ENCODE results near the gene COQ4.

The COQ4 gene

DNA sequence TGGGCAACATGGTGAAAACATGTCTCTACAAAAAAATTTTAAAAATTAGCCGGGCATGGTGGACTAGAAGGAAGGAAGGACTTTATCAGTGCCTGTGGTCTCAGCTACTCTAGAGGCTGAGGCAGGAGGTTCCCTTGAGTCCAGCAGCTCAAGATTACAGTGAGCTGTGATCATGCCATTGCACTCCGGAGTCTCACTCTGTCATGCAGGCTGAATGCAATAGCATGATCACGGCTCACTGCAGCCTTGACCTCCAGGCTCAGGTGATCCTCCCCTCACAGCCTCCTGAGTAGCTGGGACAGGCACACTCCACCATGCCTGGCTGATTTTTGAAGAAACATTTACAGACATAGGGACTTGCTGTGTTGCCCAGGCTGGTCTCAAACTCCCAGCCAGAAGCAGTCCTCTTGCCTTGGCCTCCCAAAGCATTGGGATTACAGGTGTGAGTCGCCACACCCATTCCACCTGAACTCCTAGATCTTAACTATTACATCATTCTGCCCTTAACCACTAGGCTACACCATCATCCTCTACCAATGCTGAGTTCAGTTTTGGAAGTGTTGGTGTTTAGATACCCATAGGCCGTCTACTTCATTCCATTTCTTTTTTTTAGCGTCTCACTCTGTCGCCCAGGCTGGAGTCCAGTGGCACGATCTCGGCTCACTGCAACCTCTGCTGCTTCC is 46.5 kb downstream of the COQ4 start:
- DNase-seq = no peak
- in situ Hi-C loops (cut with MboI; ENCODE audit: low pct_unique_long_range_greater_than_20kb, low sequenced_read_pairs) = no loop called here

DNA sequence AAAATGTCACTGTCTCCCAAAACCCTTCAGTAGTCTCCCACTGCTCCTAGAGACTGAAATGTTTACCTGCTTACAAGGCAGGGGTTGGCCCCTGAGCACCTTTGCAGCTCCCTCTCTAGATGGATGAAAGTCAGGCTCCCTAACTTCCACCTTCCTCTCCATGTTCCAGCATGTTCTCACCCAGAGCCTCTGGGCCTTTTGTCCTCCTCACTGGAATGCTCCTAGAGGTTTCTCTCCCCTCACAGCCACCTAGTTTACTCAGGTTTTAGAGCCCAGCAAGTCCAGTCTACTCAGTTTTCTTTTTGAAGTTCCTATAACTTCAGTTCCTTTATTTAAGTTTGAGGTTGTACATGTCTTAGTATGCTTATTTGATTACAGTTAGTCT is 47.7 kb downstream of the COQ4 start:
- in situ Hi-C loops (cut with MboI; ENCODE audit: low pct_unique_long_range_greater_than_20kb, low sequenced_read_pairs) = no loop called here
- DNase-seq = no peak

DNA sequence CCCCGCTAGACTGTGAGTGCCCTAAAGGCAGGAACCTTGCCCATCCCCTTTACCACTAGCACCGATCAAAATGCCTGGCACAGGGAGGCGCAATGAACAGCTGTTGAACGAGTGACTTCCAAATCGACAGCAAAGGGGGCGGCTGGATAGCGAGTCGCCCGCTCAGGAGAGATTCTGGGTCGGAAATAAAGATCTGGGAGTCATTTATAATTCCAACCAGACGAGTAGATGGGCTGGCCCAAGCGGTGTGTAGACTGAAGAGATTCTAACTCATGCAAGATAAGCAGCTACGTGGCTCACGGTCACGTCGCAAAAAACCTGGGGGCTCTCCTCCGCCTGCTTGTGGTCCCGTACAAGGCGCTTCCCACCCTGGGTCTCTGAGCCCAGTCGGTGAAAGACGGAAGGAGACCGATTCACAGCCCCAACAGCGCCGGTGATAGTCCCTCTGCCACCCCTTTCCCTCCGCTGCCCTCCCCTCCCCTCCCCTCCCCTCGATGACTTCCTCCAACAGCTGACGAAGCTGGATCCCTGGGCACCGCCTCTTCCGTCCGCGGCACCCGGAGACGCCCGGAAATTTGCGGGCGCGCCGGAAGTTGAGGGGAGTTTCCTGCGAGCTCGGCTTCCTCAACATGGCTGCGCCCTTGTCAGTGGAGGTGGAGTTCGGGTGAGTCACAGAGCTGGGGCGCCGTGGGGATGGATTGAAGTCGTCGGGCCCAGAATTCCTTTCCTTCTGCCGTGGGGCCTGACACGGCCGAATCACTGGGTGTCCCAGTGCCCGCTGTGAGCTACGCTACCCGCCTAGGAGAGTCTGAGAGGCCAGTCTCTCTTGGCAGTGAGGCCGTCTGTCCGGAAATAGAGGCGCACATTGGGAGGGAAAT is 48.4 kb downstream of the COQ4 start, which contains the start of gene URM1:
URM1 (plus strand) TSS at position 623 of the 878 bp plus-strand sequence; CDS start at position 630, 7 bp downstream.
- in situ Hi-C loops (cut with MboI; ENCODE audit: low pct_unique_long_range_greater_than_20kb, low sequenced_read_pairs) = no loop called here

DNA sequence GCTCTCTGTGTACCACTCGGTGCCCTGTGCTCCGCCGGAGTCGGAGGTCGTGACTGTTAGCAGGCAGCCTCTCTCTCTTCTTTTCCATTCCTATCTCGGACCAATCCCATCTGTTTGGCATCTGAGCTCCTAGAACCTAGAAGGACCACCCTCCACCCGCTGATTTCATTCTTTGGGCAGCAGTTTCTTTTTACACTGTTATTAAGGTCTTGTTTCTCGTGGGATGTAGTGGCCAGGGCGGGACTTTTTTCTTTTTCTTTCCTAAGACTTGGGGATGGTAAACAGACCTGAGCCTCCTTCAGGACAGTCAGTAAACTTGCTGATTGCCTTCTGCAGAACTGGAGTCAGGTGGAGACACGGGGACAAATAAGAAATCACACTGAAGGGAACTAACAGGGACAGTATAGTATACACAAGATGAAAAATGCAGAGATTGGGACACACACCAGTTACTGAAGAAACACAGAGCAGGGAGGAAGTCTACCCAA is 49.0 kb downstream of the COQ4 start:
- DNase-seq = peak; percentile 12
- in situ Hi-C loops (cut with MboI; ENCODE audit: low pct_unique_long_range_greater_than_20kb, low sequenced_read_pairs) = no loop called here

More for the DNA sequence above, 48.4 kb downstream of the COQ4 start, which contains the start of gene URM1:
- DNase-seq = peak; percentile 98

DNA sequence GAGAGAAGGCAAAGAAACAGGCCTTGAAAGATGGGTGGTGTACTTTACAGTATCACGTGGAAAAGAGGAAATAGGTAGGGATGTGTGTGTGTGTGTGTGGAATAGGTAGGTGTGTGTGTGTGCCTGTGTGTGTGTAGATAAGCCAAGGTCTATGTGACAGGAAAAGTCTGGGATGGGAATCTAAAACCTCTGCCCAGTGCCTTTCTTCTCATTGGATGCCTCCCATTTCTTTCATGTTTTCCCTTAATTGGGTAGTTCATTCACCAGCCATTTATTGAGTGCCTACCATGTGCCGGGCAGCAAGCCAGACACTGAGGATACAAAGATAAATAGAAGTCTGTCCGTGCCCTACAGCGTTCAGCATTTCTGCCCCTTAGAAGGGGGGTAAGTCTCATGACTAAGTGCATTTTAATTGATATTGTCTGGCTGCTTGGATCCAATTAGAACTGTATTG is 49.6 kb downstream of the COQ4 start:
- in situ Hi-C loops (cut with MboI; ENCODE audit: low pct_unique_long_range_greater_than_20kb, low sequenced_read_pairs) = no loop called here
- peak; percentile 55 for DNase-seq

DNA sequence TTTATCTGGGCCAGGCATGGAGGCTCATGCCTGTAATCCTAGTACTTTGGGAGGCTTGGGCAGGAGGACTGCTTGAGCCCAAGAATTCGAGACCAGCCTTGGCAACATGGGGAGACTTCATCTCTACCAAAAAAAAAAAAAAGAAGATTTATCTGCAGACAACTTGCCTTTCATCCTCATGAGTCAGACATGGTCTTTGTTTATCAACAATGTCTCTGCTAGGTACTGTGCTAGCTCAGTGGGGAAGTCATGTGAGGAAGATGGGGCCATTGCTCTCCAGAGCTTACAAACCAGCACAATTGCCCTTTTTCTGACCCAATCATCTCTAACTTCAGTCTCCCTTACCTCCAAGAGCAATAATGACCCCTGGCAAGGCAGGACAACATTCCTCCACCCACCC is 50.1 kb downstream of the COQ4 start:
- DNase-seq = no peak
- in situ Hi-C loops (cut with MboI; ENCODE audit: low pct_unique_long_range_greater_than_20kb, low sequenced_read_pairs) = no loop called here

DNA sequence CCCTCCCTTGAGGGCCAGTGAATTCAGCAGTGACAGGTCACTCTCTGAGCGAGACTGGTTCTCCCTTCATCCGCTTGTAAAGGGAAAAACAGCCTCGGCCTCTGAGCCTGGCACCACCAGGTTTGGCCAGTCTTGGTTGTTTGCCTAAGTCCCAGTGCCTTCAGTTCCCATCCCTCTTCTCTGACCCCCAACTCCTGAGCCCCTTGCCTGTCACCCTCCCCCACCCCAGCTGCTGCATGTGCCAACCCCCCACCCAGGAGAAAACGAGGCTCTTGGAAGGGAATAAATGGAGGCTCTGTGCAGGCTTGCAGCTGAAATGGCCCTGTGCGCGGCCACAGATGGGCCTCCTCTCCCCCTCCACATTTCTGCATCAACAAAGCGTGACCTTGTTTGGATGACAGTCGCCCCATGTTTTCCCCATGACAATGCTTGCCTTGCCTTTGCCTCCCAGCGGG is 51.6 kb downstream of the COQ4 start:
- no peak for DNase-seq
- in situ Hi-C loops (cut with MboI; ENCODE audit: low pct_unique_long_range_greater_than_20kb, low sequenced_read_pairs) = no loop called here

DNA sequence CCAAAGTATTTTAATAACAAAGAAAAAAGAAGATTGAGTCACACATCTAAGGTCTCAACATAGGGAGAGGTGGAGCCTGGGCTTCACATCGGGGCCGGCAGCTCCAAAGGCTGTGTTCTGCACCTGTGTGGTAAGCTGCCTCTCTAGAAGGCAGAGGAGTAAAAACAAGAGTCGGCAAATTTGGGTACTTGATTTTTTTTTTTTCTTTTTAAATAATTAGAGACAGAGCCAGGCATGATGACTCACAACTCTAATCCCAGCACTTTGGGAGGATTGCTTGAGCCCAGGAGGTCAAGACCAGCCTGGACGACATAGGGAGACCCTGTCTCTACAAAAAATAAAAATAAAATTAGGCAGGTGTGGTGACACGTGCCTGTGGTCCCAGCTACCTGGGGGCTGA is 53.2 kb downstream of the COQ4 start:
- no peak for DNase-seq
- in situ Hi-C loops (cut with MboI; ENCODE audit: low pct_unique_long_range_greater_than_20kb, low sequenced_read_pairs) = no loop called here

DNA sequence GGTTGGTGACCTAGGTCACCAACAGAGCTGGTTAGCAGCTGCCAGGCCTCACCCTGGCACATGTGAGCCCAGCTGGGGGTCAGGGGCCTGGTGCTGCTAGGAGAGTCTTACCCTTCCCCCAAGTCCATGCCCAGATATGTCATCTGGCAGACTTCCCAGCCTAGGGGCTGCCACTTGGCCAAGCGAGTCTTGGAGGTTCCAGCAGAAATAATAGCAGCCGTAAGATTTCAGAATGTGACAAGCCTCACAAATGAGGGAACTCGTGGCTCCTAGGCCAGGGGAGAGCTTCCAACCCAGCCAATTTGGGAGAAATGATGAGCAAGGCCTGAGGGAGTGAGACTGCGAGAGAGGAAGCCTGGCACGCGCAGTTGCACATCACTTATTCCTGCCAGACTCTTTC is 59.6 kb downstream of the COQ4 start:
- in situ Hi-C loops (cut with MboI; ENCODE audit: low pct_unique_long_range_greater_than_20kb, low sequenced_read_pairs) = no loop called here
- no peak for DNase-seq

DNA sequence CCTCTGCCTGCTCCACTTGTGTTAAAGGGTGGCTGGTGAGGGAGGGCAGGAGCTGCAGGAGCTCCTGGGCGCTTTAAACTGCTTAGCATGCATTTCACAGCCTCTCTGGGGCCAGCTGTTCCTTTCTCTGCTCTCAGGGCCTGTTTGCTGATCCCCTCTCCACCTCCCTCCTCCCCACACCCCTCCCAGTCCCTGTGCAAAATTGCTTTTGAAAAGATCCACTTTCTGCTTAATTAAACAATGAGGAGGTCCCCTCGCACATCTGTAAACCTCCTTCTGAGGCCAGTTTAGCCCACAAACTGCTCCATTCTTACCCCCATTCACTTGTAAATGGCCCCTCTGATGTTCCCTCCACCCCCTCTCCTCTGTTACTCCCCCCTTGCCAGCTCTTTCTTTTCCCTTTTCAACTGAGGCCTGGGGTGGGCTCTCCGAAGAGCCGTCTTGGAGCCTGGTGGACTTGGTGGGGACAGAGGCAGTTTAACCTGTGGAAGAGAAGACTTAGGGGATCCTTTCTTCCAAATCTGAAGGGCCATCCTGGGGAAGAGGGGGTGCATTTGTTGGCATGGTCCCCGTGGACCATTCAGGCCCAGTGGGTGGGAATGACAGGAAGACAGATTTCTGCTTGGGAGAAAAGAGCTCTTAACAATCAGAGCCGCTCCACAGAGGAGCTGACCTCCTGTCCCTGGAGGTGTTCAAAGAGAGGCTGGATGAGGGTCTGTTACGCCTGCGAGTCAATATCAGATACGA is 60.5 kb downstream of the COQ4 start:
- DNase-seq = no peak
- in situ Hi-C loops (cut with MboI; ENCODE audit: low pct_unique_long_range_greater_than_20kb, low sequenced_read_pairs) = no loop called here
